ENCODE data around the gene HMG20B. TPM values are rescaled to one million over a fixed set of nuclear protein-coding genes. Genes with fewer than 3 reads are reported as not detected.

The HMG20B gene
- total and polyA plus RNA-seq, 2 of the 8 experiments (the other 6 are each of a cell fraction or from before 2014, with no cell fraction given) = 42.9 to 74.2 TPM

DNA sequence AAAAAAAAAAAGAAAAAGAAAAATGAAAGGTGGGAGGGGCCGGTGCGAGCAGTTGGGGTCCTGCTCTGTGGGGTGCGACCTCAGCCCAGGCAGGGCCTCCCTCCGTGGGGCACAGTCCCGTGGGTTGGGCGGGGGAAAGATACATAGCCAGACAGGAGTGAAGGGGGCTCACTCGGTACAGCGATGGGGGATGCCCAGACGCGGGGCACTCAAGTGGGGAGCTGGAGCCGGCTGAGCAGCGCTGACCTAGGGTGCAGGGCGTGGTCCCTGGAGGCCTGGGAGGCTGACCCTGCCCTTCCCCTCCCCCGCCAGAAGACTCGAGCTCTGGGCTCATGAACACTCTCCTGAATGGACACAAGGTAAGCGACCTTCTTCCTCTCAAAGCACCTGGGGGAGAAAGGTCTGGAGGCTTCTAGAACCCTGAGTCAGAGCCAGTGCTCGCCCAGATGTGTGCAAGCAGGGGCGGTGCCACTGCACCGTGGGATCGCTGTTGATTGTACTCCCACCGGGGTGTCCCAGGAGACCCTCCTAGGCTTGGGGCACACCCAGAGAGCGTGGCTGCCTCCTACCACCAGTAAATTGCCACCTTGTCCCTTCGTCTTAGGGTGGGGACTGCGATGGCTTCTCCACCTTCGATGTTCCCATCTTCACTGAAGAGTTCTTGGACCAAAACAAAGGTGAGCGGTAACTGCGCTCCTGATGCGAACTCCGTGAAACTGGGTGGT, 3.4 kb downstream of the HMG20B start:
- Histone ChIP-seq H2BK20ac (ENCODE audit: low read length) (no peak overlapping the region), H3K4ac (replicated peaks; ENCODE audit: insufficient read length, low read depth, low read length) (no peak overlapping the region), H3K4me3 (ENCODE audit: extremely low read depth in 1 of 4, insufficient read depth in 2 of 4, low read depth in 3 of 4, low read length in 4 of 4) (peak overlapping the region; percentile 38 to 65 (median 58)), H3K56ac (replicated peaks; ENCODE audit: insufficient read length, low read depth, low read length) (peak overlapping the region; percentile 77), H2AFZ (ENCODE audit: low read length) (peak overlapping the region; percentile 79; the same call in 1 of the 2 replicates), H2BK12ac (ENCODE audit: low read depth, low read length) (no peak overlapping the region; the same call in 1 of the 2 replicates), H3K9me3 (ENCODE audit: insufficient read depth in 2 of 2, low read depth in 1 of 2, low read length in 1 of 2) (no peaks in the 10 kb centered on the region), H3K27me3 (replicated peaks in 1 of 4; ENCODE audit: control insufficient read depth in 3 of 4, extremely low read depth in 1 of 4, insufficient read depth in 3 of 4, low read length in 3 of 4) (peaks cover 0 to 5% (median 0%) of the 10 kb centered on the region in 4 experiments; a peak in 1 of 7 replicates), H3K23ac (ENCODE audit: insufficient read length) (no peak overlapping the region), H2BK120ac (replicated peaks; ENCODE audit: low read depth, low read length) (no peak overlapping the region), H3K18ac (ENCODE audit: extremely low read depth, low read length) (no peak overlapping the region), H3K79me1 (ENCODE audit: low read depth, low read length) (no peaks in the 10 kb centered on the region), H3K36me3 (ENCODE audit: control insufficient read depth in 2 of 4, insufficient read depth in 4 of 4, low read length in 3 of 4) (no peaks in the 10 kb centered on the region), H2AK5ac (ENCODE audit: low read depth, low read length) (no peak overlapping the region), H4K5ac (ENCODE audit: insufficient read length, low read depth, low read length) (peak overlapping the region; percentile 85), H4K91ac (replicated peaks; ENCODE audit: insufficient read length, low read length) (peak overlapping the region; percentile 73), H3K4me1 (replicated peaks in 1 of 4; ENCODE audit: control insufficient read depth in 3 of 4, insufficient read depth in 4 of 4, low read length in 3 of 4) (peaks cover 3 to 17% (median 12%) of the 10 kb centered on the region in 4 experiments; a peak in 6 of 7 replicates), H4K8ac (ENCODE audit: extremely low read depth, insufficient read depth, low read length) (peak overlapping the region; percentile 75; the same call in 1 of the 2 replicates), H3K27ac (ENCODE audit: low read depth, low read length) (no peak overlapping the region), H3K79me2 (ENCODE audit: control insufficient read depth in 1 of 2, insufficient read depth in 2 of 2, low read length in 2 of 2) (no peaks in the 10 kb centered on the region), H3K4me2 (ENCODE audit: insufficient read depth in 1 of 2, low read depth in 2 of 2, low read length in 2 of 2) (peak overlapping the region; percentile 84 to 87), H3K9ac (replicated peaks in 1 of 4; ENCODE audit: extremely low read depth in 1 of 4, low read depth in 3 of 4, low read length in 3 of 4) (peak overlapping the region in 2 of 4 experiments; percentile 31 to 38; a peak in 4 of 7 replicates), H2BK15ac (ENCODE audit: low read length) (no peak overlapping the region; the same call in 1 of the 2 replicates), H4K20me1 (replicated peaks in 1 of 2; ENCODE audit: control insufficient read depth in 1 of 2, insufficient read depth in 2 of 2, low read length in 2 of 2) (peaks cover 3 to 8% of the 10 kb centered on the region in 2 experiments), H2BK5ac (ENCODE audit: low read depth, low read length) (0 out of 2 replicates have a peak overlapping the region, but pooled peaks have one; percentile 45), H3K23me2 (ENCODE audit: low read depth, low read length) (peaks cover 21% of the 10 kb centered on the region; the same call in 1 of the 2 replicates), H3K14ac (ENCODE audit: insufficient read length) (no peak overlapping the region)
- POLR2A ChIA-PET (ENCODE audit: partially characterized antibody) = interaction anchor here (0.7 to 1.0 kb wide), 3 partner anchors 11 to 36 kb away, joined by 3 to 7 read pairs (median 3); no protein-coding TSS in a partner anchor
- TF ChIP-seq RAD21 (IDR thresholded peaks at IDR 0.05 in 1 of 2, conservative IDR thresholded peaks at IDR 0.05 in 1 of 2; ENCODE audit: low read depth in 2 of 2, low read length in 2 of 2) (no peak), CHD1 (IDR thresholded peaks at IDR 0.05; ENCODE audit: low read depth, low read length) (no peak), CHD2 (IDR thresholded peaks at IDR 0.05; ENCODE audit: low read length) (no peak), TEAD4 (IDR thresholded peaks at IDR 0.05; ENCODE audit: low read depth, low read length) (no peak), JUND (IDR thresholded peaks at IDR 0.05; ENCODE audit: low read length) (no peak), GABPA (IDR thresholded peaks at IDR 0.05; ENCODE audit: borderline replicate concordance, insufficient read depth, low read length) (no peak), EGR1 (IDR thresholded peaks at IDR 0.05; ENCODE audit: borderline replicate concordance, low read depth, low read length) (no peak), TAF7 (optimal IDR thresholded peaks at IDR 0.05; ENCODE audit: borderline replicate concordance, low read depth, low read length) (no peak)
- DNase-seq (ENCODE audit: low read depth in 1 of 2, low spot score in 2 of 2) (no peak), FAIRE-seq (no peak)
- CTCF ChIA-PET (ENCODE audit: partially characterized antibody) = interaction anchor here (0.7 to 6.6 kb wide), 17 partner anchors 9 to 204 kb away, joined by 3 to 51 read pairs (median 3); partner anchors contain the start of gene GIPC3
- WGBS, 2 experiments (ENCODE audit: extremely low coverage in 1 of 2, insufficient coverage in 1 of 2, insufficient read length in 1 of 2, insufficient replicate concordance in 2 of 2, low coverage in 1 of 2, low lambda C conversion rate in 2 of 2, missing lambda C conversion rate in 1 of 2) = 67% methylated on average over 20 of the region's 29 CpGs; no CpG with 5 or more reads in 1 of the 2 experiments
